BJ (cell line): ENCODE results near the gene REELD1. TPM values are rescaled to one million over a fixed set of nuclear protein-coding genes. Genes with fewer than 3 reads are reported as not detected.

Source experiments
- CTCF ChIA-PET: fragments of 350-600 bp; formaldehyde crosslinking; extraction: SDS; loops from one replicate; lab custom pipeline; 2021; ENCODE audit warnings: antibody characterized with exemption, inconsistent platforms; lab: Yijun Ruan, JAX
- POLR2A ChIA-PET: fragments of 300-600 bp; sonication (Branson Sonifier 250); formaldehyde crosslinking; extraction: SDS; loops from one replicate; lab custom pipeline; 2021; ENCODE audit warnings: antibody characterized with exemption; lab: Charles Lee
- DNase-seq: peaks from one replicate; pipeline ENCODE4 v3.0.0-alpha.2; 2011; ENCODE audit warnings: low read depth
- H3K27me3 ChIP-seq: 2 replicates; pipeline ENCODE4 v1.6.0; 2011; ENCODE audit warnings: low read length; ENCODE audit not compliant: control insufficient read depth, insufficient read depth
- H3K36me3 ChIP-seq: 2 replicates; pipeline ENCODE4 v1.5.1; 2011; ENCODE audit warnings: low read length; ENCODE audit not compliant: control insufficient read depth, insufficient read depth
- H3K4me3 ChIP-seq: 2 replicates; pipeline ENCODE4 v1.5.1; 2011; ENCODE audit warnings: low read depth, mild to moderate bottlenecking, control low read depth, low read length
- polyA minus RNA-seq: library from RNA; depleted of rRNA, polyadenylated mRNA; stranded (reverse); fragments of >200 nt; gene quantifications from 2 replicates; pipeline ENCODE4 v1.2.3, GENCODE V29; 2011; rRNA and poly(A)+ RNA removed
- polyA plus RNA-seq: library from polyadenylated mRNA; depleted of rRNA; stranded (reverse); fragments of >200 nt; gene quantifications from 2 replicates; pipeline ENCODE4 v1.2.3, GENCODE V29; 2011; rRNA removed
- TF ChIP-seq, protein P1 (sequence below): IDR thresholded peaks from 2 replicates; pipeline ENCODE4 v1.5.1; 2011; ENCODE audit warnings: low read depth, mild to moderate bottlenecking, control low read depth, inconsistent platforms, low read length, moderate library complexity; ENCODE audit not compliant: insufficient read depth

The REELD1 gene
- polyA plus RNA-seq = not detected in 2 replicates
- polyA minus RNA-seq = not detected in 2 replicates

DNA sequence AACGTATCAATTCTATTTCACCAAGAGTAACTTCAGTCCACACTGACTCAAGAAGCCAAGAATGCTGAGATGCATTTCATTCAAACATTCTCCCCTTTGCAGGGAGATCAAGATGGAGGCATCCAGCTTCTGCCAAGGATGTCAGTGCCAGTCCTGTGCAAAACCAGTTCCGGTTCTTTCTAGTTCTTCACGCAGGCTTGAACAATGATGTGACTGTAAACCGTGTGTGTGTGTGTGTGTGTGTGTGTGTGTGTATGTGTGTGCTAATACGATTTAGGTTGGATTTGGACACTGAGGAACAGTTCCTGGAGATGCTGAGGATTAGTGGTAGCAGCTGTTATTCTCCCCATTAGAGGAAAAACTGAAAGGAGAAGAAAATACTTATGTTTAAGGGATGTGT is at the start of gene REELD1:
Gene REELD1, plus strand, starts transcription at position 301 of the 400 bp plus-strand sequence. CDS start 2,415 bp downstream, outside the sequence.
- ChIA-PET CTCF (no interaction called here), POLR2A (no interaction called here)
- TF ChIP-seq, protein P1, sequence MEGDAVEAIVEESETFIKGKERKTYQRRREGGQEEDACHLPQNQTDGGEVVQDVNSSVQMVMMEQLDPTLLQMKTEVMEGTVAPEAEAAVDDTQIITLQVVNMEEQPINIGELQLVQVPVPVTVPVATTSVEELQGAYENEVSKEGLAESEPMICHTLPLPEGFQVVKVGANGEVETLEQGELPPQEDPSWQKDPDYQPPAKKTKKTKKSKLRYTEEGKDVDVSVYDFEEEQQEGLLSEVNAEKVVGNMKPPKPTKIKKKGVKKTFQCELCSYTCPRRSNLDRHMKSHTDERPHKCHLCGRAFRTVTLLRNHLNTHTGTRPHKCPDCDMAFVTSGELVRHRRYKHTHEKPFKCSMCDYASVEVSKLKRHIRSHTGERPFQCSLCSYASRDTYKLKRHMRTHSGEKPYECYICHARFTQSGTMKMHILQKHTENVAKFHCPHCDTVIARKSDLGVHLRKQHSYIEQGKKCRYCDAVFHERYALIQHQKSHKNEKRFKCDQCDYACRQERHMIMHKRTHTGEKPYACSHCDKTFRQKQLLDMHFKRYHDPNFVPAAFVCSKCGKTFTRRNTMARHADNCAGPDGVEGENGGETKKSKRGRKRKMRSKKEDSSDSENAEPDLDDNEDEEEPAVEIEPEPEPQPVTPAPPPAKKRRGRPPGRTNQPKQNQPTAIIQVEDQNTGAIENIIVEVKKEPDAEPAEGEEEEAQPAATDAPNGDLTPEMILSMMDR = no peak
- Histone ChIP-seq H3K36me3 (no peaks in the 10 kb centered on the region), H3K4me3 (no peak within 1 kb of the TSS), H3K27me3 (no peaks in the 10 kb centered on the region)
- no peak for DNase-seq

- TF ChIP-seq, protein P1 = no peak
- no peaks in the 10 kb centered on the region for H3K27me3 ChIP-seq
- H3K4me3 ChIP-seq = no peak overlapping the region
- no peak for DNase-seq
- CTCF ChIA-PET = interaction anchor here (1.2 kb wide), 1 partner anchor 16 kb away, joined by 5 read pairs; no protein-coding TSS in a partner anchor
- POLR2A ChIA-PET = no interaction called here
- no peaks in the 10 kb centered on the region for H3K36me3 ChIP-seq
Observed at GRCh38 chr4:146165221-146165620, 49.1 kb upstream of the REELD1 start.

DNA sequence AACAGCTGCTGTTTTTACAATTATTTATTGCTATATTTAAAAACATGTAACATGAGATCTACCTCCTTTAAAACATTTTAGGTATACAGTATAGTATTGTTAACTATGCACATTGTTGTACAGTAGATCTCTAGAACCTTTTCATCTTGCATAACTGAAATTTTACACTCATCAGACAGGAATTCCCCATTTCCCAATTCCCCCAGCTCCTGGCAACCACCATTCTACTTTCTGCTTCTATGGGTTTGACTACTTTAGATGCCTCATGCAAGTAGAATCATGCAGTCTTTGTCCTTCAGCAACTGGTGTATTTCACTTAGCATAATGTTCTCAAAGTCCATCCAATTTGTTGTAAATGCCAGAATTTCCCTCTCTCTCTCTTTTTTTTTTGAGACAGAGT is 48.5 kb upstream of the REELD1 start:
- Histone ChIP-seq H3K4me3 (no peak overlapping the region), H3K27me3 (no peaks in the 10 kb centered on the region), H3K36me3 (no peaks in the 10 kb centered on the region)
- peak; percentile 62 for DNase-seq
- ChIA-PET CTCF (interaction anchor here (1.2 kb wide), 1 partner anchor 15 kb away, joined by 5 read pairs; no protein-coding TSS in a partner anchor), POLR2A (no interaction called here)
- TF ChIP-seq, protein P1 = no peak

DNA sequence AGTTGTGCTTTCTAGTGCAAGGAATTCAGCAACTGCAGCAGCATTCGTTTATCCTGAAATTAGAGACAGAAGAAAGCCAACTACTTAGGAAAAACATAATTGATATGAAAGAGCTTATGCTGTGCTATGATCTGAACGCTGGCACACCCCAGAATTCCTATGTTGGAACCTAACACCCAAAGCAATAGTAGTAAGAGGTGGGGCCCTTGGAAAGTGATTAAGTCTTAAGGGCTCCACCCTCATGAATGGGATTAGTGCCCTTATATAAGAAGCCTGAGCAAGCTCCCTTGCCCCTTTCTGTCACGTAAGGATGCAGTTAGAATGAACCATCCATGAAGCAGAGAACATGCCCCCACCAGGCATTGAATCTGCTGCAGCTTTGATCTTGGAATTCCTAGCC is 44.2 kb upstream of the REELD1 start:
- H3K4me3 ChIP-seq = no peak overlapping the region
- ChIA-PET CTCF (interaction anchor here (1.0 kb wide), 1 partner anchor 14 kb away, joined by 4 read pairs; no protein-coding TSS in a partner anchor), POLR2A (no interaction called here)
- DNase-seq = no peak
- TF ChIP-seq, protein P1 = no peak
- H3K36me3 ChIP-seq = no peaks in the 10 kb centered on the region
- H3K27me3 ChIP-seq = no peaks in the 10 kb centered on the region

- TF ChIP-seq, protein P1 = peak; percentile 12; the same call in 1 of the 2 replicates
- CTCF ChIA-PET = no interaction called here
- Histone ChIP-seq H3K4me3 (peak within 1 kb of the TSS; percentile 95), H3K27me3 (no peaks in the 10 kb centered on the region), H3K36me3 (no peaks in the 10 kb centered on the region)
- DNase-seq = no peak
- POLR2A ChIA-PET = no interaction called here
Observed at GRCh38 chr4:146175541-146176453, 38.5 kb upstream of the REELD1 start, which contains the start of gene LSM6. Gene LSM6 (plus strand): TSS chr4:146175718. CDS start chr4:146182922, 7,204 bp downstream.
